A673 (cell line): ENCODE data around the gene ALOX15.

Experiments
- EZH2 ChIP-seq: fragments of 200-600 bp; sonication (generic); IDR thresholded peaks from 2 replicates; pipeline ENCODE4 v1.6.1; 2017; ENCODE audit warnings: borderline replicate concordance, low read depth, mild to moderate bottlenecking, mixed read lengths, antibody characterized with exemption, low read length; ENCODE audit not compliant: poor library complexity, severe bottlenecking
- TF ChIP-seq, protein P1 (sequence below): fragments of 300-800, 200-600 bp; sonication (generic); conservative IDR thresholded peaks from 2 replicates; pipeline ENCODE4 v1.5.1; 2017; ENCODE audit warnings: low read depth, mild to moderate bottlenecking, antibody characterized with exemption, low read length, moderate library complexity, mixed read lengths

- TF ChIP-seq, protein P1, sequence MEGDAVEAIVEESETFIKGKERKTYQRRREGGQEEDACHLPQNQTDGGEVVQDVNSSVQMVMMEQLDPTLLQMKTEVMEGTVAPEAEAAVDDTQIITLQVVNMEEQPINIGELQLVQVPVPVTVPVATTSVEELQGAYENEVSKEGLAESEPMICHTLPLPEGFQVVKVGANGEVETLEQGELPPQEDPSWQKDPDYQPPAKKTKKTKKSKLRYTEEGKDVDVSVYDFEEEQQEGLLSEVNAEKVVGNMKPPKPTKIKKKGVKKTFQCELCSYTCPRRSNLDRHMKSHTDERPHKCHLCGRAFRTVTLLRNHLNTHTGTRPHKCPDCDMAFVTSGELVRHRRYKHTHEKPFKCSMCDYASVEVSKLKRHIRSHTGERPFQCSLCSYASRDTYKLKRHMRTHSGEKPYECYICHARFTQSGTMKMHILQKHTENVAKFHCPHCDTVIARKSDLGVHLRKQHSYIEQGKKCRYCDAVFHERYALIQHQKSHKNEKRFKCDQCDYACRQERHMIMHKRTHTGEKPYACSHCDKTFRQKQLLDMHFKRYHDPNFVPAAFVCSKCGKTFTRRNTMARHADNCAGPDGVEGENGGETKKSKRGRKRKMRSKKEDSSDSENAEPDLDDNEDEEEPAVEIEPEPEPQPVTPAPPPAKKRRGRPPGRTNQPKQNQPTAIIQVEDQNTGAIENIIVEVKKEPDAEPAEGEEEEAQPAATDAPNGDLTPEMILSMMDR, result no peak
- TF ChIP-seq EZH2, result no peak
Measured at GRCh38 chr17:4610656-4611055, 30.8 kb downstream of the ALOX15 start.
